ENCODE data around the gene LAIR1.
"Not testable (repeated sequence)": the region's sequence is repeated elsewhere in the genome, so short reads cannot be mapped to it uniquely, and the experiment has no call there.

Gene LAIR1

DNA sequence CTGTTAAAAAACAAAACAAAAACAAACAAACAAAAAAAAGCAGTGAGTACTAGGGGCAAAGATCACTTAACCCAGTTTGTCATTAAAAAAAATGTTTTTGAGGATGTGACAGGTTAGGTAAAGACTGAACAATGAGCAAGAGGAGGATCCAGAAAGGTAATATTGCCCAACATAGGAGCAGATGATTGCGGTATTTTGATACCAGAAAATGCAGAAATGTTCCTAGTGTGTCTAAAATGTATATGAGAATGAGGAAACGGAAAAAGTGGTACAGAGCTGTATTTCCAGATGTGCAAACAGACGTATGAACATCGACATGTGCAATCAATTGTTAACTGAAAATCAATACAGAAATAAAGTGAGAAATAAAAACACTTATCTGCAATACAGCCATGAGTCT, 20.9 kb downstream of the LAIR1 start:
- DNase-seq (ENCODE audit: low read depth, low spot score), result no peak

DNA sequence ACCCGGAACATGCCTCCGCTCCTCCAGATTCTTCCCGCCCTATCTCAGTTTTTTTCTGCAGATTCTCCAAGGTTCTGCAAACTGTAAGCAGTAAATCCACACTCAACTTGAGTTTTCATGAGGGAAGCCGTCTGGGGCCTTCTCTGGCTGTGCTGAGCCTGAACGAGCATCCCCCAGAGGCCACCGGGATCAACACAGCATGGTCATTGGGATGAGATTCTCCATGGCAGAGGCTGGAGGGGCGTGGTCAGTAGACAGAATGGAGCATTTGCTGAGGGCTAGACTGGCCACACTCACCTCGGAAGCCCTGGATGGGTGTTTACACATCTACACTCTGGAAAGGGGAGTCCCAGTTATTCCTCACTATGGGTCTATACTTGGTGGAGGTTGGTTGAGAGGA, 23.4 kb downstream of the LAIR1 start:
- no peak for DNase-seq (ENCODE audit: low read depth, low spot score)

DNA sequence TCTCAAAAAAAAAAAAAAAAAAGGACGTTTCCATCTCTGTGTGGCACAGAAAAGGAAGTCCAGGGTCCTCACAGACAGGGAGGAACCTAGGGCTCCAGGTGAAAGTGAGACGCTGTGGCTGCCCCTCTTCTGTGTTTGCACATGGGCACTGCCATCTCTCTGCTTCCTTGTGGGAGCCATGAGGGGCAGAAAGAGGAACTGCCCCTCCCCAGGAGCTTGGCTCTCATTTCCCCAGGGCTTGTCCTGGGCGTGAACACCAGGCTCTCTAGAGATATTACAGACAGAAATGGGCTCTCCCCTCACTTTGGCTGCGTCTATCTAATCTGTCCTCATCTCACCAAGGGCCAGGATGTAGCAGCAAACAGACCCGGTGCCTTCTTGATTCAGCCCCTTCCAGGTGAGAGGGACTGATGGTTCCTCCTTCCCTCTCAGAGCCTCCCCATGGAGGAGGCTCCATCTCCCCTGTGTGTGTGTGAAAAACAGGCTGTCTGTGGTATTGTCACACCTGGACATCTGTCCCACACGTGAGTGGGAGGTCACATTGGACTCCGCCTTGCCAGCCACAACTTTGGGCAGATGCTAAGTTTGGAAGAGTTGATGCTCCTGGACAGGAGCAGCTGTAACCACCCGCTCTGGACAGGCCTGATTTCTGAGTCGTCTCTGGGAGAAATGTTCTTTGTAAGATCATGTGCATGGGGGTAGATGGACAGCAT, 24.9 kb downstream of the LAIR1 start:
- no peak for DNase-seq (ENCODE audit: low read depth, low spot score)

DNA sequence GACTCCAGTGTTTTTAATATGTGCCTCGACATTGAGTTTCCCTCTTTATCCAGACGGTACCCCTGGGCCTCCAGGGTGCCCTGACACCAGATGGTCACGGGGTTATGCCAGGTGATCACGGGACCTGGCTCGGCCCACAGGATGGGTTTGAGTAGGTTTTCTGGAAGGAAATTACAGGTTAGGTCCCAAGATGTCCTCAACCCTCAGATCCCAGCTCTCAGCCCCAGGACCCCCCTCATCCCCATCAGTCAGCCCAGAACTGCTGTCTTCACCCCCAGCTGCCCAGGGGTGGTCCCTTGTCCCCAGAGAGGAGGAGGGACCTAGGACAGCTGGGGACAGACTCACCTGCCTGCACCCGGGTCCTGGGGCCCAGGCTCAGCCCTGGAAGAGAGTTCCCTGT, 26.2 kb downstream of the LAIR1 start:
- DNase-seq (ENCODE audit: low read depth, low spot score), result no peak

DNA sequence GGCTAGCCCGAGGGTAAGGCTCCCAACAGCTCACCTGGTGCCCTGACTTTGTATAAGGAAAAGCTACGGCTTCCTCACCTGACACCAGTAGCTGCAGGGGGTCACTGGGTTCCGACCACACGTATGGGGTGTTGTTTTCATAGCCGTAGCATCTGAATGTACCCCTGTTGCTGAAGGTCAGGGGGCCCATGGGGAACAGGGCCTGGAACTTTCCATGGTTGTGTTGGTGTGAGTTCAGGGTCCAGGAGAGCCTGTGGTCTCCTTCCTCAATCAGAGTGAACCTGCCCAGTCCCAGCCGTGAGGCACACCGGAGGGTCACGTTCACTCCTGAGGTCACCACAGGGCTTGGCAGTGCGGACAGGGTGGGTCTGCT, 26.9 kb downstream of the LAIR1 start:
- DNase-seq (ENCODE audit: low read depth, low spot score), result no peak

DNA sequence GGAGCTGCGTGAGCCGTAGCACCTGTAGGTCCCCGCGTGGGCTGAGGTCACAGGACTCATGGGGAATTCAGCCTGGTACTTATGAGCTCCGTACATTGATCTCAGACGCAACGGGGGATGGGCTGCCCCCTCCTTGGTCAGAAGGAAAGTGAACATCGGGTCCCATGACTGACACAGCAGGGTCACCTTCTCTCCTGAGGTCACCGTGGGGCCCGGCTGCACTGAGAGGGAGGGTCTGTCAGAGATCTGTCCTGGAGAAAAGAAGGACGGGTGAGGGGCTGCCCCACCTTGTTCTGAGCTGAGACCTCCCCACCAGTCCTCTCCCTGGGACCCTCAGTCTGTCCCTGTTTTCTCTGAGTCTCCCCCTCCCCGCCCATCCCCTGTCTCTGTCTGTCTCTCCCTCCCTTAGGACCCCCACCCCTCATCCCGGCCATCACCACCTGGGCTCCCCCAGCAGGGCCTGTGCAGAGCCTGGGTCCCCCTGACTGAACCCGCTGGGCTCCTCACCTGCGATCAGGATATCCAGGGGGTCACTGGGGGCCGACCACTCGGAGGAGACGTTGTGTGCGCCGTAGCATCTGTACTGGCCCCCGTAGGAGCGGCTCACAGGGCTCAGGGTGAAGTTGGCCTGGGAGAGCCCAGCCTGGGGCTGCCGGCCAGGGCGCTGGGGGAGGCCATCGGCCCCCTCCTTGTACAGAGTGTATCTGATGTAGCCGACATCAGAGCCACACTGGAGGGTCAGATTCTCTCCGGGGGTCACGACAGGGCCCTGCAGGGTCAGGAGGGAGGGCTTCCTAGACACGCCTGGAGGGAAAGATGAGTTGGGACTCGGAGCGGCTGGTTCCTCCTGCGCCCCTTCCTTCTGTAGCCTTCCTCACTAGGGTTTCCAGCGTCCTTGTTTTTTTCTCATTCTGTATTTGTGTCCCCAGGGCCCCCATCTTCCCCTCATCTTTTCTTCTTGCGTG, 27.6 kb downstream of the LAIR1 start:
- no peak for DNase-seq (ENCODE audit: low read depth, low spot score)

DNA sequence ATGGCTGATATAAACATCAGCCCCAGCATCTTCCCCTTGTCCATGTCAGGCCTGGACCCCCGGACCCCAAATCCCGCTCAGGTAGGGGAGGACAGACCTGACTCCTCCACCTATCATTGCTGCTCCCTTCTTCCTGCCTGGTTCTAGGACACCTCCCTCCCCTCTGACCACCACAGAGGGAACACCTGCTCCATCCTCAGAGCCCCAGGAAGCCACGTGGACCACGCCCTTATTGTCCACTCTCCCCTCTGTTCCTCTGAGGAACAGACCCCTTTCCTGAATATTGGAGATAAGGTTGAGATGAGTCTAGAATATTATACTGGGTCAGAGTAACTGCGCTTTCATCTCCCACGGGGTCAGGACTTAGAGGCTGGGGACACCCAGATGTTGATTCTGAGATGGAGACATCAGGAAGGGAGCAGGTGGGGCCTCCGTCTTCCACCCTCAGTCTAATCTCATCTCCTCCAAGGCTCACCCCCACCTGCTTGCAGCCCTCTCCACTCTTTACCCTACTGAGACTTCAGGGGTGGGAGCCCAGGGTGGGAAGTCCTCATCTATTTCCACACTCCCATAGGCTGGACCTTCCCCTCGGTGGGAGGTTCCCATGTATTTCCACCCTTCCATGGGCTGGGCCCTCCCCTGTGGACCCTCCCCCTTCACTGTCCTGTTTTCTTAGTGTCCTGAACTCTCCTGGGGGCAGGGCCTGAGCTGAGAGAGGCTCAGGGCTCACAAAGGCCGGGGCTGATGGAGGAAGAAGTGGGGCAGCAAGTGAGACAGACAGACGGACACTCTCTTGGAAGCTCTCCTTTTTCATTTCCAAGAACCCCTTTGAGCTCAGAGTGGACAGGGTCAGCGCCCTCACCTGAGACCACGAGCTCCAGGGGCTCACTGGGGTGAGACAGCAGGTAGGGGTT, 28.5 kb downstream of the LAIR1 start:
- no peak for DNase-seq (ENCODE audit: low read depth, low spot score)

DNA sequence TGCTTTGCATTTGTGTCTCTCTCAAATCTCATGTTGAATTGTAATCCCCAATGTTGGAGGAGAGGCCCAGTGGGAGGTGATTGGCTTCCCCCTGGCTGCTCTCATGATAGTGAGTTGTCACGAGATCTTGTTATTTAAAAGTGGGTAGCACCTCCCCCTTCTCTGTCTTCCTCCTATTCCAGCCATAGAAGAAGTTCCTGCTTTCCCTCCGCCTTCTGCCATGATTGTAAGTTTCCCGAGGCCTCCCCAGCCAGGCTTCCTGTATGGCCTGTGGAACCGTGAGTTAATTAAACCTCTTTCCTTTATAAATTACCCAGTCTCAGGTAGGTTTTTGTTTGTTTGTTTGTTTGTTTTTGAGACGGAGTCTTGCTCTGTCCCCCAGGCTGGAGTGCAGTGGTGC, 29.6 kb downstream of the LAIR1 start:
- DNase-seq (ENCODE audit: low read depth, low spot score), result no peak

DNA sequence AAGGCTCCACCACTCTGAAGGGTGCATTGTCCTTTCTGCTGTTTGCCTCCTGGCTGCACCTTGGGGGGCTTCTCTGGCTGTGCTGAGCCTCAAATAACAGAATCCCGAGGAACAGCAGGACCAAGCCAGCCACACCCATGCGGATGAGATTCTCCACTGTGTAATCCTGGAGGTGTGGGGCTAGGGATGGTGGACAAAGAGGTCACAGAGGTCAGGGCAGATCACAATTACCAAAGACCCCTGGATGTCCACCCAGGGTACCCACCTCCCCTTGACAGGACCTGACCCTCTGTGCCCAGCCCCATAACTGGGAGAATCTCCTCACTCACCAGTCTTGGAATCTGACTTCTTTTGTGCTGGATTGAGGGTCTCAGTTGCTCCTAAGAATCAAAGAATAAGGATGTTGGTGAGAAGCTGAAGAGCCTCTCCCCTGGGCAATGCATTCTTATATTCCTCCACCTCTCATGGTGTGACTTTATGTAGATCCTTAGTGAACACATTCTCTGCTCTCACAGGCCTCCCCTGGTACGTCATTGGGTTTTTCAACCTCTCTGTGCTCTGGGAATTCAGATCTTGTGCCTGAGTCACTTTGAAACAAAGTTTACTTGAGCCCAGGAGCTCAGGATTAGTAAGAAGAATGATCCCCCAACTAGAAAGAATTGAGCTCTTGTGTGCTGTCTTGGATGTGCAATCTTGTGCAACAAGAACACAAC, 31.0 kb downstream of the LAIR1 start:
- DNase-seq (ENCODE audit: low read depth, low spot score), result no peak

DNA sequence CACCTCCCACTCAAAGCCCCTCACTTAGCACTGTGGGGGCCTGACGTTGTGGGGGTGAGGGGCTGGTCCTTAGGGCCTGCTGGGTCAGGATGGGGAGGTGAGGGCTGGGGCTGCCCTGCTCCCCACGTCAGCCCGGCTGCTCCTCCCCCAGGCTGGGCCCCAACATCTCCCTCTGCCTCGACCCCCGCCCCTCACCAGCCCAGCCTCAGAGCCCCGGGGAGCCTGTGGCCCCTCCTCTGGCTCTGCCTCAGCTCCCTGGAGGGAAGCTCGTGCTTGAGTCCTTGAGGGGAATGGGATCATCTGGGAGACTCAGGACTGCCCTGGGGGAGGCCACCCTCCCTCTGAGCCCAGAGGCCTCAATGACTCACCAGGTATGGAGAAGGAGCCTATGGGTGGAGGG, 32.6 kb downstream of the LAIR1 start:
- no peak for DNase-seq (ENCODE audit: low read depth, low spot score)

DNA sequence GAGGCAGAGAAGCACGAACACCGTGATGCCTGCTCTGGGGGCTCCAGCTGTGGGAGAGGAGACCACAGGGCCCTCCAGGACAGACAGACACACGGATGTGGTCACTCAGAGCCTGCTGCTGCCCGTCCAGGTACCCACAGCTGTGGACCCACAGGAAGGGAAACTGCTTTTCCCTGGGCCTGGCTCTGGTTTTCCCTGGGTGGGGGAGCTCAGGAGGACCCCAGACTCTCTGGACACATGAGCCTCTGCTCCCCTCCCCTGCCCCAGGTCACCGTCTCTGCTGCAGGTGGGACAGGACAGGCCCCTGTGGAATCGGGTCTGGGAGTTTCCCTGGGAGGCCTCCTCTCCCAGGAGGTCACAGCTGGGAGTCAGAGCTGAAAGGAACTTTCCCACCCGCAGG, 33.1 kb downstream of the LAIR1 start:
- DNase-seq (ENCODE audit: low read depth, low spot score), result no peak

DNA sequence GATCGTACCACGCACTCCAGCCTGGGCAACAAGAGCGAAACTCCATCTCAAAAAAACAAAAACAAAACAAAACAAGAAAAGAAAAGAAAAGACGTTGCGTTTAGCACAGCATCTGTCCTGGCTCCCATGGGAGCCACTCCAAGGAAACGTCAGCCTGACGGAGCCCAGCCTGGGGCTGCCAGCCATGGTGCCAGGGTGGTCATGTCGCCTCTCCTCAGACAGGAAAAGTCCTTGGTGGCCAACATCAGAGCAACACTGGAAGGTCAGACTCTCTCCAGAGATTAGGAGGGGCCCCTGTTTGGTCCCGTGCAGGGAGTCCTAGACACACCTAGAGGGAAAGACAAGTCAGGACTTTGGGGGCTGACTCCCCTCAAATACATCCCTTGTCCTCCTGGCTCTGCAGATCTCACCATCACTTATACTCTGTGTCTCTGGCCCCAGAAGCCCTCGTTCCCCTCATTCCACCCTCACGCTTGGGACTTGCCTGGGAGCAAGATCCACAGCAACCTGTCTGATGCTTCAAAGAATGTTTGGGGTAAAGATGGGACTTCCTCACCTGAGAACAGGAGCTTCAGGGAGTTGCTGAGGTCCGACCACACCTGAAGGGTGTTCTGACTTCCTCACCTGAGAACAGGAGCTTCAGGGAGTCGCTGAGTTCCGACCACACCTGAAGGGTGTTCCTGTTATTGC, 35.1 kb downstream of the LAIR1 start:
- no peak for DNase-seq (ENCODE audit: low read depth, low spot score)

DNA sequence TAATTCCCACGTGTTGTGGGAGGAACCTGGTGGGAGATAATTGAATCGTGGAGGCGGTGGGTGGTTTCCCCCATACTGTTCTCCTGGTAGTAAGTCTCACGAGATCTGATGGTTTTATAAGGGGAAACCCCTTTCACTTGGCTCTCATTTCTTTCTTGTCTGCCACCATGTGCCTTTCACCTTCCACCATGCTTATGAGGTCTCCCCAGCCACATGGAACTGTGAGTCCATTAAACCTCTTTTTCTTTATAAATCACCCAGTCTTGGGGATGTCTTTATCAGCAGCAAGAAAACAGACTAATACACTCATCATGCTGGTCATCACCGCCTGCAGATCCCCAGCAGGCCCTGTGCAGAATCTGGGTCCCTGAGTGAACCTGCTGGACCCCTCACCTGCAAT, 36.0 kb downstream of the LAIR1 start:
- DNase-seq (ENCODE audit: low read depth, low spot score), result not testable (repeated sequence)

DNA sequence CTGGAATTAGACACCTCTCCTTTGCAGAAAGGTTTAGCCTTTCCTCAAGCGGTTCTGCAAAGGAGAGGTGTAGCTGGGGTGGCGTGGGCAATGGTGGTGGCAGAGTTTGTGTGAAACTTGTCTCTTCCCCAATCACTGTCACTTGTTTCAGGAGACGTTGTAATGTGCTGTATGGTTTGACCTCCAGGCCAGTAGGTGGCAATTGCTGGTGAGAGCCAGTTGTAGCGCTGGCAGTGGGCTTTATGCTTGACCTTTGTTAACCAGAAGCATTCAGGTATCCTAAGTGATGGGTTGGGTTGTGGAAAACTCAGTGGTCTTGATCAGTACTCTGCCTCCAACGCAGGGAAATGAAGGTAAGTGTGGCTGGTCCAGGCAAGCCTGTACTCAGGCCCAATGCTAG, 39.1 kb downstream of the LAIR1 start:
- DNase-seq (ENCODE audit: low read depth, low spot score), result no peak

DNA sequence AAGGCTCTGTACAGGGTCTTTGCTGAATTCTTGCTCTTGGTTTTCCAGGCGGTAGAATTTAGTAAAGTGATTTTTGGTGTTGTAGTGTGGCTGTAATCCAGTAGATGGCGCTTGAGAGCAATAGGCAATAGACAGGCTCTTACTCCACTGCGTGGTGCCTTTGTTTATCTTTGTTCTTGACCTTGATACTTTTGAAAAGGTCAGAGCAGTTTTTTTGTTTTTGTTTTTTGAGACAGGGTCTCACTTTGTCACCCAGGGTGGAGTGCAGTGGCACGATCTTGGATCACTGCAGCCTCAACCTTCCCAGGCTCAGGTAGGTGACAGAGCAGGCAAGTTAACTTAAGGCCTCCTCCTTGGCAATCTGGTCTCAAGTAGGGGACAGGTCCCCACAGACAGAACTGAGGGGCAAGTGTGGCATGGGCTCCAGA, 39.5 kb downstream of the LAIR1 start:
- DNase-seq (ENCODE audit: low read depth, low spot score), result no peak

DNA sequence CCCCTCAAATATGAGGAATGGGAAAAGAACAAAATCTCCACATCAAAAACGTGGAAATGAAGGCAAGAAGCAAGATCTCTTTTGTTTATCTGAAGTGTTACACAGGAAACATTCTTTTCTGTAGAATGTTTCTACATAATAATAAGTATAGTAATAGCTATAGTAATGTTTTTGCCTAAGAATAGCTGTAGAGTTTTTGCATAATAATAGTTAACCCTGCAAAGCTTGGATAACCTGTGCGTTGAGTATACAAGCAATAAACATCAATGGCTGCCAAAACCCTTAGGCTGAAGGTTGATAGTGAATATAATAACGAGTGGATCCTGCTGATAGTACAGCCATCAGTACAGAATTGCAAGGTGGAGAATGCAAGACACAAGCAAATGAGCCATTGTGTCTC, 40.7 kb downstream of the LAIR1 start:
- DNase-seq (ENCODE audit: low read depth, low spot score), result no peak

DNA sequence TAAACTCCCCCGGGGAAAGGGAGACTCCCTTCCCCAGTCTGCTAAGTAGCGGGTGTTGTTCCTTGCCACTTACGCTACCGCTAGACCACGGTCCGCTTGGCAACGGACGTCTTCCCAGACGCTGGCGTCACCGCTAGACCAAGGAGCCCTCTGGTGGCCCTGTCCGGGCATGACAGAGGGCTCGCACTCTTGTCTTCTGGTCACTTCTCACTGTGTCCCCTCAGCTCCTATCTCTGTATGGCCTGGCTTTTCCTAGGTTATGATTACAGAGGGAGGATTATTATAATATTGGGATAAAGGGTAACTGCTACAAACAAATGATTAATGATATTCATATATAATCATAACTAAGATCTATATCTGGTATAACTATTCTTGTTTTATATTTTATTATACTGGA, 41.8 kb downstream of the LAIR1 start:
- not testable (repeated sequence) for DNase-seq (ENCODE audit: low read depth, low spot score)

DNA sequence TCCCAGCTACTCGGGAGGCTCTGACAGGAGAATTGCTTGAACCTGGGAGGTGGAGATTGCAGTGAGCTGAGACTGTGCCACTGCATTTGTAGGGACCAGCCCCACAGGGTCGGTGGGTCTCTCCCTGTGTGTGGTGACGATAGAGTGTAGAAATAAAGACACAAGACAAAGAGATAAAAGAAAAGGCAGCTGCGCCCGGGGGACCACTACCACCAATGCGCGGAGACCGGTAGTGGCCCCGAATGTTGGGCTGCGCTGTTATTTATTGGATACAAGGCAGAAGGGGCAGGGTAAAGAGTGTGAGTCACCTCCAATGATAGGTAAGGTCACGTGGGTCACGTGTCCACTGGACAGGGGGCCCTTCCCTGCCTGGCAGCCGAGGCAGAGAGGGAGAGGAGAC, 42.4 kb downstream of the LAIR1 start:
- DNase-seq (ENCODE audit: low read depth, low spot score), result not testable (repeated sequence)

DNA sequence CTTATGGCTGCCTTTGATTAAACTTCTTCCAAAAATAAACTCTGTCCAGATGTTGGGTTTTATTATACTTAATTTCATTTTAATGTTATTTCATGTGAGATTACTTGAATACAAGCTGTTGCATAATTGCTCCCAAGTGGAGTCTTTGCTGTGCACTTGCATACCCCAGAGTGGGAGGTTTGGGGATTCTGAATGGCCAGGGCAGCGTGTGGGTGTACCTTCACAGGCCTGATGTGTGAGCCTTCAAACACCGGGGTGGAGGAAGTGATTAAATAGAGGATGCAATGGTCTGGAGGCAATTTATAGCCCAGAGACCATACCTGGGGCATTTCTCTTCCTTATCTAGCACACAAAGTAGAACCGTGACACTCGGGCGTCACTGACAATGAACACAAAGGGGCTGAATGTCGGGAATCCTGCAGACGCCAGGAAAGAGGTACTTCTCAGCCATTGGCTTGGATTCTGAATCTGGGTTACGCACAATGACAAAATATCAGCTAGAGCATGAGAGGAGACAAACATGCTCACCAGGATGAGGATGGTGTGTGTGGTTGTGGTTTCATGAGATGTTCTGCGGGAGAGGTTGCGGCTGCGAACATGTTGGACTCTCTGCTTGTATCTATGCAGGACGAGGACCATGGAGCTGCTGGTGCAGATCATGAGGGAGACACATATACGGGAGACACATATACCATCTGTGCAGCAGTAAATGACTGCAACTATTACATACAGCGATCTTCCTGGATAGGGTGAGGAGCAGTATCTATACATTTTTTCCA, 44.6 kb downstream of the LAIR1 start:
- no peak for DNase-seq (ENCODE audit: low read depth, low spot score)

DNA sequence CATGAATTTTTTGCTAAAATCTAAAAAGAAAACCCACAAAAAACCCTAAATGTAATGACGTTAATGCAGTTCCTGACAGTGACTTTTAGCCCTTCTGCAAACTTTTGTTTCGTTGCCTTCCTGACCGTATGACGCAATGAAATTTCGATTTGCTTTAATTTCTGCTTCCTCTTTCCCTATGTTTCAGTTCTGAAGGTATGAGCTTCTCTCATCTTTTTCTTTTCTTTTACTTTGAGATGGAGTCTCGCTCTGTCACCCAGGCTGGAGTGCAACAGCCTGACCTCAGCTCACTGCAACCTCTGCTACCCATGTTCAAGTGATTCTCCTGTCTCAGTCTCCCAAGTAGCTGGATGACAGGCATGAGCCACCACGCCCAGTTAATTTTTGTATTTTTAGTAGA, 45.7 kb downstream of the LAIR1 start:
- DNase-seq (ENCODE audit: low read depth, low spot score), result no peak

Data from iPS DF 19.7 (cell line).